GM23338 (cell line): ENCODE data around the gene MAPK7. TPM values are rescaled to one million over a fixed set of nuclear protein-coding genes. Genes with fewer than 3 reads are reported as not detected.

Experiments used
- ATAC-seq: fragments of 200-7000 bp; cut with Tn5 transposase; 3 replicates; pipeline ENCODE4 v1.9.1; 2020
- DNase-seq: peaks from one replicate; pipeline ENCODE4 v3.0.0-alpha.2; 2015; ENCODE audit warnings: low spot score
- H2AFZ ChIP-seq: fragments of 200-600 bp; sonication (generic); 2 replicates; pipeline ENCODE4 v1.8.0; 2016; ENCODE audit warnings: antibody characterized with exemption, mild to moderate bottlenecking, moderate library complexity
- H3F3A ChIP-seq: fragments of 200-600 bp; sonication (generic); replicated peaks from 2 replicates; pipeline ENCODE4 v1.8.0; 2017; ENCODE audit warnings: antibody characterized with exemption, mixed run types, low read depth
- H3K27ac ChIP-seq: fragments of 200-600 bp; sonication (generic); 2 replicates; pipeline ENCODE4 v1.6.1; 2016; ENCODE audit warnings: low read depth
- H3K27me3 ChIP-seq: fragments of 200-600 bp; sonication (generic); 2 replicates; pipeline ENCODE4 v1.8.0; 2016; ENCODE audit warnings: mild to moderate bottlenecking, mixed run types, moderate library complexity; ENCODE audit not compliant: insufficient read depth
- H3K36me3 ChIP-seq: fragments of 200-600 bp; sonication (generic); 2 replicates; pipeline ENCODE4 v1.8.0; 2016; ENCODE audit warnings: mild to moderate bottlenecking; ENCODE audit not compliant: insufficient read depth
- H3K4me1 ChIP-seq: fragments of 200-600 bp; sonication (generic); 2 replicates; pipeline ENCODE4 v1.8.0; 2016; ENCODE audit warnings: mild to moderate bottlenecking, moderate library complexity; ENCODE audit not compliant: insufficient read depth
- H3K4me2 ChIP-seq: fragments of 200-600 bp; sonication (generic); 2 replicates; pipeline ENCODE4 v1.7.1; 2017; ENCODE audit warnings: mixed run types
- H3K4me3 ChIP-seq: fragments of 200-600 bp; sonication (generic); 2 replicates; pipeline ENCODE4 v1.6.1; 2016; ENCODE audit warnings: mixed run types
- H3K79me2 ChIP-seq: fragments of 200-600 bp; sonication (generic); replicated peaks from 2 replicates; pipeline ENCODE4 v1.8.0; 2017; ENCODE audit warnings: mild to moderate bottlenecking; ENCODE audit not compliant: insufficient read depth
- H3K9me2 ChIP-seq: fragments of 200-600 bp; sonication (generic); 2 replicates; pipeline ENCODE4 v1.8.0; 2017; ENCODE audit not compliant: insufficient read depth
- H4K20me1 ChIP-seq: fragments of 200-600 bp; sonication (generic); replicated peaks from 2 replicates; pipeline ENCODE4 v1.8.0; 2017; ENCODE audit warnings: mild to moderate bottlenecking; ENCODE audit not compliant: insufficient read depth
- H3K27ac Mint-ChIP-seq: 2 replicates; pipeline ENCODE4 v1.8.0; 2020; ENCODE audit warnings: inconsistent platforms, mild to moderate bottlenecking, moderate library complexity, mixed read lengths
- H3K27me3 Mint-ChIP-seq: 3 replicates; pipeline ENCODE4 v1.8.0; 2022; ENCODE audit warnings: low read depth, mild to moderate bottlenecking, moderate library complexity, mixed read lengths, inconsistent platforms; ENCODE audit not compliant: insufficient read depth, poor library complexity
- H3K36me3 Mint-ChIP-seq: 3 replicates; pipeline ENCODE4 v1.8.0; 2021; ENCODE audit warnings: low read depth, mild to moderate bottlenecking, inconsistent platforms, moderate library complexity, mixed read lengths
- H3K4me1 Mint-ChIP-seq: 3 replicates; pipeline ENCODE4 v1.8.0; 2020; ENCODE audit warnings: mild to moderate bottlenecking, inconsistent platforms, mixed read lengths
- H3K4me3 Mint-ChIP-seq: 3 replicates; pipeline ENCODE4 v1.8.0; 2021; ENCODE audit warnings: moderate library complexity, mild to moderate bottlenecking, inconsistent platforms, mixed read lengths
- H3K9me3 Mint-ChIP-seq: 3 replicates; pipeline ENCODE4 v1.8.0; 2020; ENCODE audit warnings: moderate library complexity, mild to moderate bottlenecking, inconsistent platforms, mixed read lengths
- EZH2 ChIP-seq: fragments of 200-600 bp; sonication (generic); IDR thresholded peaks from one replicate; pipeline ENCODE4 v1.8.0; 2017; ENCODE audit warnings: antibody characterized with exemption, mild to moderate bottlenecking, low read depth; ENCODE audit not compliant: unreplicated experiment
- EZH2phosphoT487 ChIP-seq: fragments of 200-600 bp; sonication (generic); IDR thresholded peaks from one replicate; pipeline ENCODE4 v1.8.1; 2018; ENCODE audit warnings: antibody characterized with exemption; ENCODE audit not compliant: unreplicated experiment
- ZNF114 ChIP-seq: fragments of 250-450 bp; sonication (Bioruptor Pico); IDR thresholded peaks from 2 replicates; pipeline ENCODE4 v1.5.0; 2020; ENCODE audit warnings: mild to moderate bottlenecking, moderate library complexity
- ZNF331 ChIP-seq: fragments of 250-450 bp; sonication (Bioruptor Pico); IDR thresholded peaks from 2 replicates; pipeline ENCODE4 v1.5.0; 2020; ENCODE audit warnings: low read depth, mild to moderate bottlenecking, moderate library complexity
- polyA plus RNA-seq: library from polyadenylated mRNA; unstranded; fragments of >200 nt; fragmentation: Nextera tagmentation; extraction: Ambion mirVana; gene quantifications from 2 replicates; pipeline ENCODE4 v1.2.1, GENCODE V29; 2016
- total RNA-seq: library from RNA; depleted of rRNA; stranded (reverse); fragments of >200 nt; shearing (Covaris generic); gene quantifications from 2 replicates; pipeline ENCODE4 v1.2.3, GENCODE V29; 2014
- TF ChIP-seq, protein P1 (sequence below): IDR thresholded peaks from one replicate; pipeline ENCODE4 v1.6.1; 2018; ENCODE audit warnings: antibody characterized with exemption; ENCODE audit not compliant: unreplicated experiment
- TF ChIP-seq, protein P2 (sequence below), 2 experiments: fragments of 200-600 bp in 1 of 2; sonication (generic) in 1 of 2; conservative IDR thresholded peaks; 2 replicates each; pipeline versions ENCODE4 v1.5.1 to v1.6.1; 2016 to 2017; ENCODE audit warnings: antibody characterized with exemption in 2 of 2, low read depth in 2 of 2, mild to moderate bottlenecking in 2 of 2, moderate library complexity in 1 of 2

The MAPK7 gene
- total and polyA plus RNA-seq, 2 experiments from 2014 or later: 15.5 to 53.1 TPM

DNA sequence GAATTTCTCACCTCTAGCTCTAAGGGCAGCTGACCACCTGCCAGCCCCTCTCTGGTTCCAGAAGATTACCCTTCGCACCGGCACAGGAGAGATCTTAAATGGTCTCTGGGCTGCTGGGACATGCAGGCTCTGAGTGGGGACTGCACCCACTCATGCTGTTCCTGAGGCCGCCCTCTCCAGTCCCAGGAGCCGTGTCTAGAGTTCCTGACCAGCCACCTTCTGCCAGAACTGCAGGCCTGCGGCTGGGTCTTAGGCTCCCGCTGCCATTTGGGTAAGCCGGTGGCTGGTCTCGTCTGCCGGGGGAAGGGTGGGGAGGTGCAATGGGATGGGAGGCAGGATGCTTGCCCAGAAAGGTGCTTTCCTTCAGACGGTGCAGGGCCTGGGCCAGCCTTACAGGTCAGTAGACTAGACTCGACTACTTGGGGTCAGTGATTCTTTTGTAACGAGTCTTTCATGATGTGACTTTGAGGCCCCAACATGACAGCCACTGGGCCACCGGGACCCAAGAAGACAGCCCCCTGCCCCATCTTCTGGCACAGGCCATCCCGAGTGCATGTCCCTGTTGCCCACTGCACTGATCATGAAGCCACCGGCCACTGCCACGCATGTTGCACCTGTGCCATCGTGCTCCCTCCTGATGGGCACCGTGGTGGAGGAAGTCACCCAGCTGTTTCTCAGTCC is 42.2 kb upstream of the MAPK7 start (continued):
- TF ChIP-seq, protein P1, sequence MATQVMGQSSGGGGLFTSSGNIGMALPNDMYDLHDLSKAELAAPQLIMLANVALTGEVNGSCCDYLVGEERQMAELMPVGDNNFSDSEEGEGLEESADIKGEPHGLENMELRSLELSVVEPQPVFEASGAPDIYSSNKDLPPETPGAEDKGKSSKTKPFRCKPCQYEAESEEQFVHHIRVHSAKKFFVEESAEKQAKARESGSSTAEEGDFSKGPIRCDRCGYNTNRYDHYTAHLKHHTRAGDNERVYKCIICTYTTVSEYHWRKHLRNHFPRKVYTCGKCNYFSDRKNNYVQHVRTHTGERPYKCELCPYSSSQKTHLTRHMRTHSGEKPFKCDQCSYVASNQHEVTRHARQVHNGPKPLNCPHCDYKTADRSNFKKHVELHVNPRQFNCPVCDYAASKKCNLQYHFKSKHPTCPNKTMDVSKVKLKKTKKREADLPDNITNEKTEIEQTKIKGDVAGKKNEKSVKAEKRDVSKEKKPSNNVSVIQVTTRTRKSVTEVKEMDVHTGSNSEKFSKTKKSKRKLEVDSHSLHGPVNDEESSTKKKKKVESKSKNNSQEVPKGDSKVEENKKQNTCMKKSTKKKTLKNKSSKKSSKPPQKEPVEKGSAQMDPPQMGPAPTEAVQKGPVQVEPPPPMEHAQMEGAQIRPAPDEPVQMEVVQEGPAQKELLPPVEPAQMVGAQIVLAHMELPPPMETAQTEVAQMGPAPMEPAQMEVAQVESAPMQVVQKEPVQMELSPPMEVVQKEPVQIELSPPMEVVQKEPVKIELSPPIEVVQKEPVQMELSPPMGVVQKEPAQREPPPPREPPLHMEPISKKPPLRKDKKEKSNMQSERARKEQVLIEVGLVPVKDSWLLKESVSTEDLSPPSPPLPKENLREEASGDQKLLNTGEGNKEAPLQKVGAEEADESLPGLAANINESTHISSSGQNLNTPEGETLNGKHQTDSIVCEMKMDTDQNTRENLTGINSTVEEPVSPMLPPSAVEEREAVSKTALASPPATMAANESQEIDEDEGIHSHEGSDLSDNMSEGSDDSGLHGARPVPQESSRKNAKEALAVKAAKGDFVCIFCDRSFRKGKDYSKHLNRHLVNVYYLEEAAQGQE: no peak
- TF ChIP-seq EZH2 (no peak), EZH2phosphoT487 (no peak), ZNF331 (no peak)

DNA sequence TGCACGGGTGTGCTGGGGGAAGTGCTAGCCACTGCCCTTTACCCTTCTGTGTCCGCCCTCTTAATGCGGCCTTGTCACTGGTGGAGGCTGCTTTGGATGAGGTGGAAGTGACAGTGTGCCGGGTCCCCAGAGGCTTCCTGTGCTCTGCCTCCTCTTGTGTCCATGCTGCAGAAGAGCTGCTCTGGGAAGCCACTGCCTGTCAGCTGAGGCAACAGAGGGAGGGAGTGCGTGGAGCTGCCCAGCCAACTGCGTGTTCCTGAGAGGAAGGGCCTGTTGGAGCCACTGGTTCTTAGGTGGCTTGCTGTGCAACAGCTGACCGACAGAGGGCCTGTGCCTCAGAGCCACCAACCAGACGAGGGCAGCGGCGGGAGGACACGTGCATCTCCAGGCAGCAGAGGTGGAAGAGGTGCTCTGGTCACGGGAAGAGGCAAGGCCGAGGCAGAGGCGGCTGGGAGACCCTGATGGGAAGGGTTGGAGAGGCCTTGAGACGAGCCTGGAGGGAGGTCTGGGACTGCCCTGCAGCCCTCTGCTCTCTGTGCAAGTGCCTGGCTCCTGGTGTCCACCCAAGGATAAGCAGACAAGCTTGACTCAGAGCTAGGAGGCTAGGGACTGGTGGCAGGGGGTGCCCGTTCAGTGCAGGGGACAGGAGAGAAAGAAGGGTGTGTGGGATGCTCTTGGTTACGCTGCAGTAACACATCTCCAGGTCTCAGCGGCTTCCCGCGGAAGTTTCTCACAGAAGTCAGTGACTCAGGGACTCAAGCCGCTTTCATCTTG is 41.2 kb upstream of the MAPK7 start:
- Histone ChIP-seq H3K36me3 (no peaks in the 10 kb centered on the region), H3K4me1 (peaks cover 26% of the 10 kb centered on the region), H3K9me2 (no peaks in the 10 kb centered on the region), H3K27ac (no peak overlapping the region), H3K4me2 (no peak overlapping the region), H3K79me2 (no peaks in the 10 kb centered on the region), H3K27me3 (no peaks in the 10 kb centered on the region), H3F3A (no peaks in the 10 kb centered on the region; the same call in none of the 2 replicates), H4K20me1 (no peaks in the 10 kb centered on the region), H2AFZ (no peak overlapping the region), H3K4me3 (no peak overlapping the region)
- Mint-ChIP-seq H3K4me3 (no peak overlapping the region), H3K27me3 (peaks cover 26% of the 10 kb centered on the region), H3K36me3 (no peaks in the 10 kb centered on the region; the same call in 2 of the 3 replicates), H3K4me1 (peaks cover 54% of the 10 kb centered on the region), H3K9me3 (no peaks in the 10 kb centered on the region), H3K27ac (no peak overlapping the region)
- DNase-seq (peak; percentile 54), ATAC-seq (peak; percentile 47)
- no peak for TF ChIP-seq ZNF114 (CRISPR knock-in tag)
- TF ChIP-seq, protein P2, sequence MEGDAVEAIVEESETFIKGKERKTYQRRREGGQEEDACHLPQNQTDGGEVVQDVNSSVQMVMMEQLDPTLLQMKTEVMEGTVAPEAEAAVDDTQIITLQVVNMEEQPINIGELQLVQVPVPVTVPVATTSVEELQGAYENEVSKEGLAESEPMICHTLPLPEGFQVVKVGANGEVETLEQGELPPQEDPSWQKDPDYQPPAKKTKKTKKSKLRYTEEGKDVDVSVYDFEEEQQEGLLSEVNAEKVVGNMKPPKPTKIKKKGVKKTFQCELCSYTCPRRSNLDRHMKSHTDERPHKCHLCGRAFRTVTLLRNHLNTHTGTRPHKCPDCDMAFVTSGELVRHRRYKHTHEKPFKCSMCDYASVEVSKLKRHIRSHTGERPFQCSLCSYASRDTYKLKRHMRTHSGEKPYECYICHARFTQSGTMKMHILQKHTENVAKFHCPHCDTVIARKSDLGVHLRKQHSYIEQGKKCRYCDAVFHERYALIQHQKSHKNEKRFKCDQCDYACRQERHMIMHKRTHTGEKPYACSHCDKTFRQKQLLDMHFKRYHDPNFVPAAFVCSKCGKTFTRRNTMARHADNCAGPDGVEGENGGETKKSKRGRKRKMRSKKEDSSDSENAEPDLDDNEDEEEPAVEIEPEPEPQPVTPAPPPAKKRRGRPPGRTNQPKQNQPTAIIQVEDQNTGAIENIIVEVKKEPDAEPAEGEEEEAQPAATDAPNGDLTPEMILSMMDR (conservative IDR thresholded peaks at IDR 0.05; ENCODE audit: low read depth in 2 of 2): peak; percentile 20 to 35; a peak in 3 of 4 replicates
